NT2/D1 (cell line): ENCODE results near the gene ENTPD1.

ENCODE experiments used
- SUZ12 ChIP-seq: IDR thresholded peaks from 2 replicates; pipeline ENCODE4 v1.6.1; 2011; ENCODE audit not compliant: insufficient read length, insufficient read depth; ENCODE audit errors: extremely low read depth
- ZNF274 ChIP-seq: IDR thresholded peaks from 2 replicates; pipeline ENCODE4 v1.6.1; 2011; ENCODE audit warnings: mild to moderate bottlenecking, low read depth, low read length

- TF ChIP-seq ZNF274 (no peak), SUZ12 (no peak)
These were observed 62.0 kb downstream of the ENTPD1 start for GRCh38 chr10:95818010-95818409.
